ENCODE measurements around the gene EIF5. TPM values are rescaled to one million over a fixed set of nuclear protein-coding genes. Genes with fewer than 3 reads are reported as not detected.

The EIF5 gene
- total and polyA plus RNA-seq, 2 experiments from 2014 or later = 194 to 634 TPM

DNA sequence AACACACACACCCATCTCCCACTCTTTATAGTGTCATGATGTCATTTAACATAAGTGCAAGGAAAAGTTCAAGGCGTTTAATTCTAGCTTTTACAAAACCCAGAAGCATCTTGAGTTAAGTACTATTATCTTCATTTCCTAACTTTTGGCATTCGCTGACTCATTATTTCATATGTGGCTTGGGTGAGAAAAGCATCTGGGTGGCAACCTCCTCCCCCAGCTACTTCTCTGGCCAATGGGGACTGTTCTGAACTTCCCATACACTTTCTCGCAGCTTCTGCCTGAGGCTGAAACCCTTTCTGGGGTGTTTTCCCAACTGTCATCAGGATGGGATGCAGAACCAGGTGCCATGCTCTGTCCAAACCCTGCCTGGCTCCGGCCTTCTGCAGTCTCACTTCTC, 48.3 kb downstream of the EIF5 start:
- Mint-ChIP-seq H3K9me3 (no peaks in the 10 kb centered on the region), H3K4me3 (no peak overlapping the region), H3K27ac (no peak overlapping the region), H3K27me3 (ENCODE audit: insufficient read depth, low read depth, poor library complexity) (peaks cover 20% of the 10 kb centered on the region), H3K36me3 (ENCODE audit: low read depth) (no peaks in the 10 kb centered on the region), H3K4me1 (peaks cover 16% of the 10 kb centered on the region)
- Histone ChIP-seq H3F3A (replicated peaks; ENCODE audit: low read depth) (peaks cover 9% of the 10 kb centered on the region; the same call in 1 of the 2 replicates), H3K79me2 (replicated peaks; ENCODE audit: insufficient read depth) (peaks cover 20% of the 10 kb centered on the region), H2AFZ (no peak overlapping the region), H3K27me3 (ENCODE audit: insufficient read depth) (peaks cover 13% of the 10 kb centered on the region), H3K4me1 (ENCODE audit: insufficient read depth) (peaks cover 8% of the 10 kb centered on the region; the same call in 1 of the 2 replicates), H3K4me2 (no peak overlapping the region), H3K27ac (ENCODE audit: low read depth) (no peak overlapping the region), H4K20me1 (replicated peaks; ENCODE audit: insufficient read depth) (peaks cover 15% of the 10 kb centered on the region), H3K4me3 (no peak overlapping the region), H3K9me2 (ENCODE audit: insufficient read depth) (no peaks in the 10 kb centered on the region), H3K36me3 (ENCODE audit: insufficient read depth) (no peaks in the 10 kb centered on the region)
- ATAC-seq (no peak), DNase-seq (ENCODE audit: low spot score) (no peak)
- TF ChIP-seq, protein P1, sequence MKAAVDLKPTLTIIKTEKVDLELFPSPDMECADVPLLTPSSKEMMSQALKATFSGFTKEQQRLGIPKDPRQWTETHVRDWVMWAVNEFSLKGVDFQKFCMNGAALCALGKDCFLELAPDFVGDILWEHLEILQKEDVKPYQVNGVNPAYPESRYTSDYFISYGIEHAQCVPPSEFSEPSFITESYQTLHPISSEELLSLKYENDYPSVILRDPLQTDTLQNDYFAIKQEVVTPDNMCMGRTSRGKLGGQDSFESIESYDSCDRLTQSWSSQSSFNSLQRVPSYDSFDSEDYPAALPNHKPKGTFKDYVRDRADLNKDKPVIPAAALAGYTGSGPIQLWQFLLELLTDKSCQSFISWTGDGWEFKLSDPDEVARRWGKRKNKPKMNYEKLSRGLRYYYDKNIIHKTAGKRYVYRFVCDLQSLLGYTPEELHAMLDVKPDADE (IDR thresholded peaks at IDR 0.05) = no peak
- no peak for TF ChIP-seq STAT1 (IDR thresholded peaks at IDR 0.05; ENCODE audit: unreplicated experiment)
- TF ChIP-seq POLR2AphosphoS5 (IDR thresholded peaks at IDR 0.05; ENCODE audit: low read depth) = no peak
- no peak for TF ChIP-seq NANOG (IDR thresholded peaks at IDR 0.05; ENCODE audit: borderline replicate concordance)
- no peak for TF ChIP-seq CTCF (conservative IDR thresholded peaks at IDR 0.05; ENCODE audit: low read depth in 2 of 2)
- TF ChIP-seq, protein P2, sequence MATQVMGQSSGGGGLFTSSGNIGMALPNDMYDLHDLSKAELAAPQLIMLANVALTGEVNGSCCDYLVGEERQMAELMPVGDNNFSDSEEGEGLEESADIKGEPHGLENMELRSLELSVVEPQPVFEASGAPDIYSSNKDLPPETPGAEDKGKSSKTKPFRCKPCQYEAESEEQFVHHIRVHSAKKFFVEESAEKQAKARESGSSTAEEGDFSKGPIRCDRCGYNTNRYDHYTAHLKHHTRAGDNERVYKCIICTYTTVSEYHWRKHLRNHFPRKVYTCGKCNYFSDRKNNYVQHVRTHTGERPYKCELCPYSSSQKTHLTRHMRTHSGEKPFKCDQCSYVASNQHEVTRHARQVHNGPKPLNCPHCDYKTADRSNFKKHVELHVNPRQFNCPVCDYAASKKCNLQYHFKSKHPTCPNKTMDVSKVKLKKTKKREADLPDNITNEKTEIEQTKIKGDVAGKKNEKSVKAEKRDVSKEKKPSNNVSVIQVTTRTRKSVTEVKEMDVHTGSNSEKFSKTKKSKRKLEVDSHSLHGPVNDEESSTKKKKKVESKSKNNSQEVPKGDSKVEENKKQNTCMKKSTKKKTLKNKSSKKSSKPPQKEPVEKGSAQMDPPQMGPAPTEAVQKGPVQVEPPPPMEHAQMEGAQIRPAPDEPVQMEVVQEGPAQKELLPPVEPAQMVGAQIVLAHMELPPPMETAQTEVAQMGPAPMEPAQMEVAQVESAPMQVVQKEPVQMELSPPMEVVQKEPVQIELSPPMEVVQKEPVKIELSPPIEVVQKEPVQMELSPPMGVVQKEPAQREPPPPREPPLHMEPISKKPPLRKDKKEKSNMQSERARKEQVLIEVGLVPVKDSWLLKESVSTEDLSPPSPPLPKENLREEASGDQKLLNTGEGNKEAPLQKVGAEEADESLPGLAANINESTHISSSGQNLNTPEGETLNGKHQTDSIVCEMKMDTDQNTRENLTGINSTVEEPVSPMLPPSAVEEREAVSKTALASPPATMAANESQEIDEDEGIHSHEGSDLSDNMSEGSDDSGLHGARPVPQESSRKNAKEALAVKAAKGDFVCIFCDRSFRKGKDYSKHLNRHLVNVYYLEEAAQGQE (IDR thresholded peaks at IDR 0.05; ENCODE audit: unreplicated experiment) = no peak
- TF ChIP-seq ZNF331 (CRISPR knock-in tag; IDR thresholded peaks at IDR 0.05; ENCODE audit: low read depth) = no peak
- no peak for TF ChIP-seq ZNF114 (CRISPR knock-in tag; IDR thresholded peaks at IDR 0.05)
- TF ChIP-seq CREB1 (CRISPR knock-in tag; IDR thresholded peaks at IDR 0.05; ENCODE audit: low read depth) = no peak
- no peak for TF ChIP-seq JUNB (IDR thresholded peaks at IDR 0.05; ENCODE audit: unreplicated experiment)
- no peak for TF ChIP-seq EZH2phosphoT487 (IDR thresholded peaks at IDR 0.05; ENCODE audit: unreplicated experiment)
- TF ChIP-seq, protein P3, sequence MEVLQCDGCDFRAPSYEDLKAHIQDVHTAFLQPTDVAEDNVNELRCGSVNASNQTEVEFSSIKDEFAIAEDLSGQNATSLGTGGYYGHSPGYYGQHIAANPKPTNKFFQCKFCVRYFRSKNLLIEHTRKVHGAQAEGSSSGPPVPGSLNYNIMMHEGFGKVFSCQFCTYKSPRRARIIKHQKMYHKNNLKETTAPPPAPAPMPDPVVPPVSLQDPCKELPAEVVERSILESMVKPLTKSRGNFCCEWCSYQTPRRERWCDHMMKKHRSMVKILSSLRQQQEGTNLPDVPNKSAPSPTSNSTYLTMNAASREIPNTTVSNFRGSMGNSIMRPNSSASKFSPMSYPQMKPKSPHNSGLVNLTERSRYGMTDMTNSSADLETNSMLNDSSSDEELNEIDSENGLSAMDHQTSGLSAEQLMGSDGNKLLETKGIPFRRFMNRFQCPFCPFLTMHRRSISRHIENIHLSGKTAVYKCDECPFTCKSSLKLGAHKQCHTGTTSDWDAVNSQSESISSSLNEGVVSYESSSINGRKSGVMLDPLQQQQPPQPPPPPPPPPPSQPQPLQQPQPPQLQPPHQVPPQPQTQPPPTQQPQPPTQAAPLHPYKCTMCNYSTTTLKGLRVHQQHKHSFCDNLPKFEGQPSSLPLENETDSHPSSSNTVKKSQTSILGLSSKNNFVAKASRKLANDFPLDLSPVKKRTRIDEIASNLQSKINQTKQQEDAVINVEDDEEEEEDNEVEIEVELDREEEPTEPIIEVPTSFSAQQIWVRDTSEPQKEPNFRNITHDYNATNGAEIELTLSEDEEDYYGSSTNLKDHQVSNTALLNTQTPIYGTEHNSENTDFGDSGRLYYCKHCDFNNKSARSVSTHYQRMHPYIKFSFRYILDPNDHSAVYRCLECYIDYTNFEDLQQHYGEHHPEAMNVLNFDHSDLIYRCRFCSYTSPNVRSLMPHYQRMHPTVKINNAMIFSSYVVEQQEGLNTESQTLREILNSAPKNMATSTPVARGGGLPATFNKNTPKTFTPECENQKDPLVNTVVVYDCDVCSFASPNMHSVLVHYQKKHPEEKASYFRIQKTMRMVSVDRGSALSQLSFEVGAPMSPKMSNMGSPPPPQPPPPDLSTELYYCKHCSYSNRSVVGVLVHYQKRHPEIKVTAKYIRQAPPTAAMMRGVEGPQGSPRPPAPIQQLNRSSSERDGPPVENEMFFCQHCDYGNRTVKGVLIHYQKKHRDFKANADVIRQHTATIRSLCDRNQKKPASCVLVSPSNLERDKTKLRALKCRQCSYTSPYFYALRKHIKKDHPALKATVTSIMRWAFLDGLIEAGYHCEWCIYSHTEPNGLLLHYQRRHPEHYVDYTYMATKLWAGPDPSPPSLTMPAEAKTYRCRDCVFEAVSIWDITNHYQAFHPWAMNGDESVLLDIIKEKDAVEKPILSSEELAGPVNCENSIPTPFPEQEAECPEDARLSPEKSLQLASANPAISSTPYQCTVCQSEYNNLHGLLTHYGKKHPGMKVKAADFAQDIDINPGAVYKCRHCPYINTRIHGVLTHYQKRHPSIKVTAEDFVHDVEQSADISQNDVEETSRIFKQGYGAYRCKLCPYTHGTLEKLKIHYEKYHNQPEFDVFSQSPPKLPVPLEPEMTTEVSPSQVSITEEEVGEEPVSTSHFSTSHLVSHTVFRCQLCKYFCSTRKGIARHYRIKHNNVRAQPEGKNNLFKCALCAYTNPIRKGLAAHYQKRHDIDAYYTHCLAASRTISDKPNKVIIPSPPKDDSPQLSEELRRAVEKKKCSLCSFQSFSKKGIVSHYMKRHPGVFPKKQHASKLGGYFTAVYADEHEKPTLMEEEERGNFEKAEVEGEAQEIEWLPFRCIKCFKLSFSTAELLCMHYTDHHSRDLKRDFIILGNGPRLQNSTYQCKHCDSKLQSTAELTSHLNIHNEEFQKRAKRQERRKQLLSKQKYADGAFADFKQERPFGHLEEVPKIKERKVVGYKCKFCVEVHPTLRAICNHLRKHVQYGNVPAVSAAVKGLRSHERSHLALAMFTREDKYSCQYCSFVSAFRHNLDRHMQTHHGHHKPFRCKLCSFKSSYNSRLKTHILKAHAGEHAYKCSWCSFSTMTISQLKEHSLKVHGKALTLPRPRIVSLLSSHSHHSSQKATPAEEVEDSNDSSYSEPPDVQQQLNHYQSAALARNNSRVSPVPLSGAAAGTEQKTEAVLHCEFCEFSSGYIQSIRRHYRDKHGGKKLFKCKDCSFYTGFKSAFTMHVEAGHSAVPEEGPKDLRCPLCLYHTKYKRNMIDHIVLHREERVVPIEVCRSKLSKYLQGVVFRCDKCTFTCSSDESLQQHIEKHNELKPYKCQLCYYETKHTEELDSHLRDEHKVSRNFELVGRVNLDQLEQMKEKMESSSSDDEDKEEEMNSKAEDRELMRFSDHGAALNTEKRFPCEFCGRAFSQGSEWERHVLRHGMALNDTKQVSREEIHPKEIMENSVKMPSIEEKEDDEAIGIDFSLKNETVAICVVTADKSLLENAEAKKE (CRISPR knock-in tag; IDR thresholded peaks at IDR 0.05) = no peak
- TF ChIP-seq EZH2 (IDR thresholded peaks at IDR 0.05; ENCODE audit: low read depth, unreplicated experiment) = no peak
